Effector memory CD4-positive, alpha-beta T cell (primary cell): ENCODE data around the gene IQGAP1.

Experiments
- DNase-seq, 3 donors: peaks; one replicate each; pipeline ENCODE4 v3.0.0-alpha.2; 2020
- H3K27ac ChIP-seq: 2 replicates; pipeline ENCODE4 v1.7.0; 2013; ENCODE audit warnings: mild to moderate bottlenecking, low read length, moderate library complexity; ENCODE audit not compliant: insufficient read depth, poor library complexity, severe bottlenecking
- H3K27me3 ChIP-seq: replicated peaks from 2 replicates; pipeline ENCODE4 v1.7.0; 2013; ENCODE audit warnings: mild to moderate bottlenecking, low read length; ENCODE audit not compliant: insufficient read depth, control insufficient read depth, poor library complexity, severe bottlenecking
- H3K36me3 ChIP-seq: 2 replicates; pipeline ENCODE4 v1.7.0; 2013; ENCODE audit warnings: mild to moderate bottlenecking, low read length, moderate library complexity; ENCODE audit not compliant: control insufficient read depth, insufficient read depth
- H3K4me1 ChIP-seq: 2 replicates; pipeline ENCODE4 v1.7.0; 2013; ENCODE audit warnings: low read length, mild to moderate bottlenecking; ENCODE audit not compliant: control insufficient read depth, insufficient read depth, poor library complexity, severe bottlenecking
- H3K4me3 ChIP-seq: 2 replicates; pipeline ENCODE4 v1.7.0; 2013; ENCODE audit warnings: low read length, low read depth, mild to moderate bottlenecking; ENCODE audit not compliant: insufficient read depth, poor library complexity, severe bottlenecking
- H3K9me3 ChIP-seq: 2 replicates; pipeline ENCODE4 v1.7.0; 2013; ENCODE audit warnings: mild to moderate bottlenecking, low read length, moderate library complexity; ENCODE audit not compliant: control insufficient read depth

The IQGAP1 gene

GRCh38 chr15:90531147-90531546 lies 143.1 kb downstream of the IQGAP1 start:
- H3K27me3 ChIP-seq = no peaks in the 10 kb centered on the region
- no peak for DNase-seq
- peak overlapping the region; percentile 80 for H3K4me3 ChIP-seq
- H3K4me1 ChIP-seq = peaks cover 4% of the 10 kb centered on the region
- H3K9me3 ChIP-seq = no peaks in the 10 kb centered on the region
- no peak overlapping the region for H3K27ac ChIP-seq
- H3K36me3 ChIP-seq = no peaks in the 10 kb centered on the region

- no peak overlapping the region for H3K27ac ChIP-seq
- no peak for DNase-seq
- H3K9me3 ChIP-seq = no peaks in the 10 kb centered on the region
- H3K36me3 ChIP-seq = no peaks in the 10 kb centered on the region
- H3K4me1 ChIP-seq = peaks cover 9% of the 10 kb centered on the region
- no peaks in the 10 kb centered on the region for H3K27me3 ChIP-seq
- no peak overlapping the region for H3K4me3 ChIP-seq
Observed at GRCh38 chr15:90535254-90535653, 147.2 kb downstream of the IQGAP1 start.

GRCh38 chr15:90539789-90540188 lies 151.7 kb downstream of the IQGAP1 start:
- peak overlapping the region; percentile 71 for H3K27ac ChIP-seq
- H3K36me3 ChIP-seq = peaks cover 3% of the 10 kb centered on the region
- H3K4me3 ChIP-seq = peak overlapping the region; percentile 46
- peaks cover 8% of the 10 kb centered on the region for H3K4me1 ChIP-seq
- H3K9me3 ChIP-seq = no peaks in the 10 kb centered on the region
- no peak for DNase-seq
- no peaks in the 10 kb centered on the region for H3K27me3 ChIP-seq

- H3K27ac ChIP-seq = peak overlapping the region; percentile 5
Observed at GRCh38 chr15:90540768-90541167, 152.7 kb downstream of the IQGAP1 start.

GRCh38 chr15:90545095-90545494 lies 157.1 kb downstream of the IQGAP1 start:
- Histone ChIP-seq H3K27me3 (no peaks in the 10 kb centered on the region), H3K4me3 (no peak overlapping the region), H3K36me3 (peaks cover 6% of the 10 kb centered on the region), H3K27ac (no peak overlapping the region), H3K4me1 (peaks cover 6% of the 10 kb centered on the region), H3K9me3 (no peaks in the 10 kb centered on the region)
- DNase-seq = no peak

More at GRCh38 chr15:90540768-90541167, 152.7 kb downstream of the IQGAP1 start:
- Histone ChIP-seq H3K27me3 (no peaks in the 10 kb centered on the region), H3K4me1 (peaks cover 8% of the 10 kb centered on the region), H3K36me3 (peaks cover 3% of the 10 kb centered on the region), H3K9me3 (no peaks in the 10 kb centered on the region), H3K4me3 (no peak overlapping the region)
- DNase-seq = no peak

- no peaks in the 10 kb centered on the region for H3K27me3 ChIP-seq
- H3K9me3 ChIP-seq = no peaks in the 10 kb centered on the region
- no peak overlapping the region for H3K4me3 ChIP-seq
- H3K36me3 ChIP-seq = peaks cover 6% of the 10 kb centered on the region
- no peak overlapping the region for H3K27ac ChIP-seq
- H3K4me1 ChIP-seq = peaks cover 6% of the 10 kb centered on the region
- no peak for DNase-seq
Observed at GRCh38 chr15:90547540-90547939, 159.5 kb downstream of the IQGAP1 start.

- Histone ChIP-seq H3K36me3 (peaks cover 4% of the 10 kb centered on the region), H3K9me3 (no peaks in the 10 kb centered on the region), H3K4me3 (no peak overlapping the region), H3K27ac (no peak overlapping the region), H3K4me1 (peaks cover 4% of the 10 kb centered on the region), H3K27me3 (no peaks in the 10 kb centered on the region)
- no peak for DNase-seq
Observed at GRCh38 chr15:90550919-90551318, 162.9 kb downstream of the IQGAP1 start.
